ENCODE results near the gene KCNMA1.
A peak's percentile ranks its signal among the peaks of the same experiment; 100 is the strongest.

The KCNMA1 gene

DNA sequence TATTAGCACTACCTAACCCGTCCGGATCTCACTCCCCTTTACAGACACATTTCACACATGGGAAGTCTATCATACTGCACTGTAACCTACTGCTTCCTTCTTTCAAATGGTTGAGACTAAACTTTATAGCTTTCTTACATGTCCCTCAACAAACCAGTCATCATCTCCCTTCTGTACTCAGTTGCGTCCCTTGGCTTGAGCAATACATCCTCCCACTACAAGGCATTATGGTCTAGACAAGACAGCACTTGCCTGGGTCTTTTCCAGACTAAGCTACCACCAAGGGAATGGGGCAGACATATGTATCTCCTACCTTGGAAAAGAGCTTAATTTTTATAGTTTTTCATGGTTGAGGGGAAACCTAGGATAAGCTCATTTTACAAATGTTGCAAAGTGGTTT, 575.2 kb downstream of the KCNMA1 start:
- ATAC-seq: no peak

DNA sequence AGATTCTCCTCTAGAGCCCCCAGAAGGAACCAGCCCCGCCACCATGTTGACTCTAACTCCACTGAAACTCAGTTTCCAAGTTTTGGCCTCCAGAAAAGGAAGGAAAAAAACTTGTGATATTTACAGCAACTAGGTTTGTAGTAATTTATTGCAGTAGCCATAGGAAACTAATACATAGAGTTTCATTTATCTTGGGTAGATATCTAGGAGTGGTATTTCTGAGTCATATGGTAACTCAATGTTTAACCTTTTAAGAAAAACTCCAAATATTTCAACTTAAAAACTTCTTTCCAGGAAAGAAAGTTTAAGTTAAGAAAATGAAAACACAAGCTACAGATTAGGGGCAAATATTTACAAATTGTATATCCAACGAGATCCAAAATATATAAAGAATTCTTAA, 576.7 kb downstream of the KCNMA1 start:
- ATAC-seq: no peak

DNA sequence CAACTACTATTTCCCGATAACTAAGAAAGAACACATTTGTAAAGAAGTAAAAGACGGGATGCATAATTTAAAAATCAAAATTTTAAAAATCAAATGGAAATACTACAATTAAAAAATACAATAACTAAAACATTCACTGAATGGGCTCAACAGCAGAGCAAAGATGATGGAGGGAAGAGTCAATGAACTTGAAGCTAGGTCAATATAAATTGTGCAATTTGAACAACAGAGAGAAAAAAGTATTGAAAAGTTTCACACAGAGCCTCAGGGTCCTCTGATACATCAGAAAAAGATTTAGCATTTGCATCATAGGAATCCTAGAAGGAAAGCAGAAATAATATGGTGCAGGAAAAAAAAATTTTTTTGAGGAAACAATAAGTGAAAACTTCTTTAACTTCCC, 581.0 kb downstream of the KCNMA1 start:
- no peak for ATAC-seq

DNA sequence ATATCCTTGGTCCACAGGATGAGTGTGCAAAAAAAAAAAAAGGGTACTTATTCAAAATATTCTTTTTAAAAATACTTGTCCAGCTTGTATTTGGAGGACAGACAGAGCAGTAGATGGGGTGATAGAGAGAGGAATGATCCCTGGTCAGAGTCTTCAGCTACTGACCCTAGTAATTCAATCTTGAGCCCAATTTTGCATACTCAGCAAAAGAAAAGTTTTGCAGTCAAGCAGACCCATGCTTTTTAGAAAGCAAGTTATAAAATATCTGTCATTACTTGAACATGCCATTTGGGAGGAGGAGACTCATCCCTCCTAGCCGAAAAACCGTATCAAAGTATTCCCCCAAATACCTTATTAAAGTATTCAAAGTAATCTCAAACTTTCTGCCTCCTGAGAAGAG, 585.0 kb downstream of the KCNMA1 start:
- no peak for ATAC-seq

DNA sequence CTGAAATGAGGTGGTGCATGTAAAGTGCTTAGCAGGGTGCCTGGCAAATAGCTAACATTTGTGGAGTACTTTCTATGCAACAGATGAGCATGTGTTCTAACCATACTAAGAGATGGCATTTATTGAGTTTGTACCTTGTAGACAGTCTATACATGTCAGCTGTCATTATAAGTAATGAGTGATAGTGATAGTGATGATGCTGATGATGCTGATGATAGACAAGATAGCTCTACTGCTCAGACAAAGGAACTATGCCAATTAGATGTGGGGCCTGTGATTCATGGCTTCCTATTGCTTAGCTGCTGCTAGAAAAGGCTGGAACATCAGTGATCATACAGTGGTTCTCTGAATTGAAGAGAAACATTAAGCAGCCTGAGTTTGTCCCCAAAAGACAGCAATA, 585.8 kb downstream of the KCNMA1 start:
- ATAC-seq: peak in 1 of 2 donors; percentile 30

DNA sequence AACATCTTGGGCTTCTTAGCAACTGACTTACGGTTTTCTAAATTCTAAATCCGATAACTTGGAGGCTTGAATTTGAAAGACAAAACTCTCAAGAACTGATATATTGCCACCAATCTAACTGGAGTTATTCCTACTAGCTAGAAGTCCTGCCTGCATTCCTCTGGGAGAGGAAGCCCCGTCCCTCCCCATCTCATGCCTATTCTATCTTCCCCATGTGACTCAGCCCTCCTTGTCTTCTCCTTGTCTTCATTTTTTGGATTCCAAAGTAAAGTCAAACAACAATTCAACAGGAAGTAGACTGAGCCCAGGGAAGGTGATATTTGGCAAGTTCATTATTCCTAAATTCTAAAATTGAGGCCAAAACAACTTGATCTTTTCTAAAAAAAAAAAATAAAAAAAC, 587.7 kb downstream of the KCNMA1 start:
- ATAC-seq: no peak

DNA sequence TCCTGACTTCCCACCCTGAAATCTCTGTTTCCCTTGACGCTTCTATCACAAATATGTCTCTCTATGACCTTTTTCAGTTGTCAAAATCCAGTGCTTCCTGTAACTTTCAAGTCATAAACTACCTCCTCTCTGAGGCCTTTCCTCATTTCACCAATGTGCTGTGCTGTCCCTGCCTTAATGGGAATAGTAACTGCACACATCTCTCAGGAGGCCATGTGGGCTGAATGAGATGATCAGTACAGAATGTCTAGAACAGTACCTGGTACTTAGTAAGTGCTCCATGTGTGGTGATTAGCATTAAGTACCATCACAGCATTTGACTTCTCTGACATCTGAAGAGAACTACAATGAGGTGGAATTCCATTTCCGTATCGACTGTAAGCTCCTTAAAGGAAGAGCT, 588.5 kb downstream of the KCNMA1 start:
- ATAC-seq: no peak

DNA sequence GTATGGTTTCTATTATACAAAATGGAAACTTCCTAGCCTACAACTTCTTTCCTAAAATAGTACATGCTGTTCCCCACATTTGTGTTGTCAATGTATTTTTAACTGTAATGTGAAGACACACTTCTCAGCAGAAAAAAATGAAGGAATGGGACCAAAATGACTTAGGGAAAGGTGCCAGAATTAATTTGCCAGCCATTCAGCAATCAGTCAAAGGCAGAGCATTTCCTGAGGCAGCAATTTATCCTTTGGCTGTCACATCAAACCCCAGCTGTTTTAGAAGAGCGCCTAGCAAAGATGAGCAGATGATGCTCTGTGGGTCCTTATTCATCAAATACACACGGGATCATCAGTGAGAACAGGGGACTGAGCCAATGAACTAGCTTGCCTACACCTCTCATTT, 592.5 kb downstream of the KCNMA1 start:
- ATAC-seq: no peak

DNA sequence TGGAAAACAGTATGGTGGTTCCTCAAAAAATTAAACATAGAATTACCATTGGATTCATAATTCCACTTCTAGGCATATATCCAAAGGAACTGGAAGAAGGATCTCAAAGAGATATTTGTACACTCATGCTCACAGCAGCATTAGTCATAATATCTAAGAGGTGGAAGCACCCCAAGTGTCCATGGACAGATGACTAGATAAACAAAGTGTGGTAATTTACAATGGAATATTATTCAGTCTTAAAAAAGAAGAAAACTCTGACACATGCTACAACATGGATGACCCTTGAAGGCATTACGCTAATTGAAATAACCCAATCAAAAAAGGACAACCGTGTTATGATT, 594.2 kb downstream of the KCNMA1 start:
- ATAC-seq: no peak

DNA sequence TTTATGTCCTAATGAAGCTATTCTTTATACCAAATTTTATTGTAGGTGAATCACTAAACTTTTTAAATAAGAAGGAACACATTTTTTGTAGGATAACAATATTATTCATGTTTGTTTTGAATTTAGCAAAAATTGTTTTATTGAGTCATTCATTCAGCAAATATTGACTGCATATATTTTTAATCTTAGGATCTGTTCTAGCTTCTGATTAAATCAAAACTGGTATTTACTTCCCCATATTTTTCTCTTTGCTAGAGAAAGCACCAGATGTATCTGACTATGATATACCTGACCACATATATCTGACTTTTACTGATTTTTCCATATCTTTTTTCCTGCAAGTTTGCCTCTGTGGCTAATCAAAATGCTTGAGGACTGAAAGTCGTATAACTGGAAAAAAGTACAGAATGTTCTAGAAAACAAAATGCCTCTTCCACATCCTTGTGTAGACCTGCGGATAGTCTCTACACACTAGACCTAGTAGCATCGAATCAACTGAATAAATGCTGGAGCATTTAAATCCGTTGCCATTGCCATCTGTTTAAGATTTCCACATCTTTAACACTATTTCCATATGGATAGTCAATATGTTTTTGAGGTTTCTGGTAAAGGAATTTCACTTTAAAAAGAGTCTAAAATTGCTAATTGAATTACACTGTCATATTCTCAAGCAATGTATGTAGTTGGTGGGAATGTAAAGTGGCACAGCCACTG, 594.7 kb downstream of the KCNMA1 start:
- no peak for ATAC-seq

DNA sequence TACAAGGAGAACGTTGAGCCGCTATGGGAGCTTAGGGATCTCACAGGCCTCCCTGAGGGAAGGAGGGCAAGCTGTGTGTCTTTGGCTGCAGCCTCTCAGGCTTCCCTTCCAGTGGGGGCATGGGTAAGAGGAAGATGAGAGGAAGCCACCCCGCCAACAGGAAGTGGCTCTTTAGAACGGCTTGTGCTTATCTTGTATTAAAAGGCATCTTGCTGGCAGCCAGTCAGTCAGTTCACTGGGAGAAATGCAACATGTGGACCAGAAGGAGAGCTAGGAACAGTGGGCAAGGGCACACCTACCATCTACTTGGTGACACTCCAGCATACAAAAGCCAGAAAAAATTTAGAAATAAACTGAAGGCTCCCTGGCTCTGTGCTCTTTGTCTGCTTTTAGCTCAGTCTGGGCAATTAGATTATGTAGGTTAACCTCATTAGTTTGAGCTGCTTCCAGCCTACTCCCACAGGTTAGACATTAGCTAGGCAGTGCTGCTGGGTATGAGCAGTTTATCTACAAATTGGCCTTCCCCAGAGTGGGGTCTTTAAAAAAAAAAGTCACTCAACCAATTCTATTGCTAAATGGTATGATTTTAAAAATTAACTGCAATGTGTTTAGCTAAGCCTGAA, 595.9 kb downstream of the KCNMA1 start:
- ATAC-seq: no peak

DNA sequence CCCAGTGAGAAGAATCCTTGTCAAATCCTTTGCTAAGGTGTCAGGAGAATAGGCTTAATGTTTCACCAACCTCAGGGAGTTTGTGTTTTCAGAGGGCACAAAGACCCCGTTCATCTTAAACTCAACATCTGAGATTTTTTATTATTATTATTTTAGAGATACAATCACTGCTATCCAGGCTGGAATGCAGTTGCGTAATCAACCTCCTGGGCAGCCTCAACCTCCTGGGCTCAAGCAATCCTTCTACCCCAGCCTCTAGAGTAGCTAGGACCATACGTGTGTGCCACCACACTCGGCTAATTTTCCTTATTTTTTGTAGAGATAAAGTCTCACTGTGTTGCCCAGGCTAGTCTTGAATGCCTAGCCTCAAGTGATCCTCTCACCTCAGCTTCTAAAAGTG, 599.2 kb downstream of the KCNMA1 start:
- ATAC-seq: no peak

DNA sequence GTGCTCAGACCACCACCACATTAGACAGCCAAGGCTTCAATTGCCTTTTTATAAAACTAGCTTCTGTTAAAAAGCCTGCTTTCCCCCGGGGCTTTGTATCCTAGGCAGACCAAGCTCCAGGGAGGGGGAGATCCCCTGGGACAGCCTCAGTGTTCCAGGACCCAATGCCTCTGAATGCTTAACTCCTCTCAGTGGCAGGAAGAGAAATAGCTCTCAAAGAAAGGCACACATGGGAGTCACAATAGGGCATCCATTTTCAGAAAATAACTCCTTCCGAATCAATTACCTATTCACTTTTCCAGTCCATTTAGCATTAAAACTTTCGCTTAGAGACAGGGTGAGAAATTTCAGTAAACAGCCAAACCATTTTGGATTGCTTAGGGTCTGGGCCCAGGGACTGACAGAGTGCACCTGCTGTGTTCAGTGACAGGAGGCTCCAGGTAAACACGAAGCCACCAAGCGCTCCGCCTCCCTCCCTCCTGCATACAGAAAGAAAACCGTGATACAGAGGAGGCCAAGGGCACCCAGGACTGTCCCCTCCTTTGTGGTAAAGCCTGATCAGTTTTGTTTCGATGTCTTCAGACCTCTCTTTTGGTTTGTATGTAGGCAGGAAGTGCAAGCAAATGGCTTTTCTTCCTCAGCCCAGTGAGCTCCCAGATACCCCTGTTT, 599.7 kb downstream of the KCNMA1 start:
- ATAC-seq: no peak

DNA sequence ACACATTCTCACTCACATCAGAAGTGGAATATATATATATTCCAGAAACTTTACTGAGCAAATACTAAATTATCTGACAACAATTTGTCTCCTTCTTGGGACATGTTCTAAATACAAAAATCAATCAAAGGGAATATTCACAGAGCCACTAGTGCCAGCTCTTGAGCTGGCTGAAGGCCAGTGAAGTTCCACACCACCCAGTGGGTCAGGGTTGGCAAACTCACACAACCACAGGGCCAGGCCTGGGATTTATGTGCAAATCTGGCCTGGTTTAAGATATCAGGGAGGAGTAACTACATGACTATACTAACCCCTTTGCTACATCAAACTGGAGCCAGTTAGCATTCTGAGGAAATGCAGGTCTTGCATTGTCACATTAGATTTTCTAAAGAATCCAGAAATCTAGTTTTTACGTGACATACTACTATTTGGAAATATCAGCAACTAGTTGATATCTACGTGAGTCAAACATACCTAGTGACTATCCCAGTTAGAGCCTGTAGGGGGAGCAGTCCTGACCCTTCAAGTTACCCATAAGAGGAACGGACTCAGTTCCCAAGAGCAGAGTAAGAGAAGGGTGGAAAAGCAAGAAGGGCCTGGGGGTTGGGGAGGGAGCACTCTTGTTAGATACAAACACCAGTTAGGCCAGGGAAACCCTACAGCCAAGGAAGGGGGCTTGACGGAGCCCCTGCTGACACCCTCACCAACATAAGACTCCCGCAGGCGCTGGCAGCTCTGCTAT, 600.4 kb downstream of the KCNMA1 start:
- ATAC-seq: no peak

DNA sequence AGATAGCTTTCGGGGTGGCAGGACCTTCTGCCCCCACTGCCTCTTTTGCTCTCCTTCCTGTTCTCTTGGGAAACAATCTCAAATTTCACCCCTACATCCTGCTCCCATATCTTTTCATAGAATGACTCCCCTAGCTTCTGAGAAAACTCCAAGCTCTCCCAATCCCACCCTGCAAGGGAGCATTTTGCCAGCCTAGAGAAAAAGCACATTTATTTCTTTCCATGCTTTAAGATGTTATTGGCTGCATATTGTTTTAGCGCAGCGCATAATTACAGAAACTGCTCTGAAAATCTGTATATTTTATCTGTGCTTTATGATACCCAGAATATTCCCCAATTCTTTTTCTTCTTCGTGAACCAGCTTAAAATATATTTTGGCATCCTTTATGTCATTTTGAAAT, 601.3 kb downstream of the KCNMA1 start:
- ATAC-seq: no peak

DNA sequence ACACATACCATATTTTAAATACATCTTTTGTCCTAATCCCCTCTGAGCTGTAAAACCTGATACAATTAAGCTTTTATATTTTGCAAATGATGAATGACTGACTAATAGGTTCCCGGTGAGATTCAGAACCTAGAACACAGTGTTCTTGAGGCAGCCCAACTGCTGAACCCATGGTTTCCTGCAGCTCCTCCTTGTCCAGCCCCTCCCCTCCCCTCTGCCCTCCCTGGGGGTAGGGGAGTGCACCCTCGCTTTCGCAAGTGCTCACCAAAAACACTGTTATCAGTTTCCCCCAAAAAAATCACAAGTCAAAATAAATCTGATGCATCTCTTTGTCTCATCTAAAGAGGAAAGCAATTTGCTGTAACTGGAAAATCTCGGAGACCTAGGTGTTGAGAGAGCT, 602.8 kb downstream of the KCNMA1 start:
- no peak for ATAC-seq

DNA sequence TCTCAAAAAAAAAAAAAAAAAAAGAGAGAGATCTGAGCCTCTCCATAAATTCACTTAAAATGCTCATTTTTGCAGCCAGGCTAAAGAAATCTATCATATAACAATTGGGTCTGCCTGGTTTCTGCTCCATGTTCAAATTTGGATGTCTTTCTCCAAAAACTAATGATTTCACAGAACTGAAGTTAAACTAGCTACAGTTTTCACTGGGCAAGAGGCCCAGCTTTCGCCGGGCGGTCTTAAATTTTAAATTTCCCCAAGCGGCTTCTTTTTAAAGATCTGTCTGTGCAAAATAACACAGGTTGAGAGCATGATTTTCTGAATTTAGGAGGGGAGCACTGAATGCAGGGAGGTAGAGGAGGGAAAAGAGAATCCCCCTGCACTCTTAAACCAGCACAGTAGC, 603.4 kb downstream of the KCNMA1 start:
- ATAC-seq: no peak

DNA sequence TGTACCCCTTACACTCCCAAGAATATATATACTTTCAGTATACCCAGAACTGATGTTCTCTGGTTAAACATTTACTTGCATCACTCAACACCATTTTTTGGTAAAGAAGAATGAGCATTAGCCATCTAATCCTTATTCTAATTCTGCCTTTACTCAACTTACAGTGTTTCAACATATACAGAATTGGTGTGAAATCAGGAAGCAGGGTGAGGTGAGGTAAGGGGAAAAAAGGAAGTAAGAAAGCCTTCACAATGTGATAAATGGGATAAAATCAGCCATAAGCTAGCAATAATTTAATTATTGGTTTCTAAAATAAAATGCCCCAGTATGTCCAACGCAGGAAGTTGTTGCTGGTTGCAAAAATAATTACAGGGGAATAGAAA, 605.4 kb downstream of the KCNMA1 start:
- no peak for ATAC-seq

DNA sequence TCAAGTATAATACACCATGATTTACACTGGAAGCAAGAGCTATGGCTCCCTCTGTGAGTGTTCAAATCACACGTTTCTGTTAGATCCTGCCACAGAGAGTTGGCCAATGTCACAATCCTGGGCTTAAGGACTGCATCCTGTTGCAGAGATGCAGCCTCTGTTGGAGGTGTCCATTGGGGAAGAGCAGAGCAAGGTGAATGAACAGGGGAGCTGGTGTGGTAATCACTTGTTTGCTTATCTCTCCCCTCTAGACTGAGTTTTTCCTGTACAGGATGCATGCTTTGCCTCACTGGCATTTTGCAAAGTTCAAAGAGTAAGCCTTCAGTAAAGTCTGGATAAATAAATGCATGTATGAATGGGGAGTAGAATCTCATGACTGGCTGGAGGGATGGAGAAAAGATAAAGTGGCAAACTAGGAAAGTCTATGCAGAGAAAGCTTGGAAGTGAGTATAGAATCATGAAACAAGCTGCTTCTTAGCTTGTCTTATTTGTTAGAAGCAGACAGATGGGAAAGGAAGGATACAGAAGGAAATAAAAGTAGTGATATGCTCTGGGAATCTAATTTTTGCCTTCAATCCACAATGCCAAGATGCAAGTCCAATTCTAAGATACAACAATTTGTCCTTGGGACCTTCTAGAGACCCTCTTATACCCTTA, 605.9 kb downstream of the KCNMA1 start:
- no peak for ATAC-seq

DNA sequence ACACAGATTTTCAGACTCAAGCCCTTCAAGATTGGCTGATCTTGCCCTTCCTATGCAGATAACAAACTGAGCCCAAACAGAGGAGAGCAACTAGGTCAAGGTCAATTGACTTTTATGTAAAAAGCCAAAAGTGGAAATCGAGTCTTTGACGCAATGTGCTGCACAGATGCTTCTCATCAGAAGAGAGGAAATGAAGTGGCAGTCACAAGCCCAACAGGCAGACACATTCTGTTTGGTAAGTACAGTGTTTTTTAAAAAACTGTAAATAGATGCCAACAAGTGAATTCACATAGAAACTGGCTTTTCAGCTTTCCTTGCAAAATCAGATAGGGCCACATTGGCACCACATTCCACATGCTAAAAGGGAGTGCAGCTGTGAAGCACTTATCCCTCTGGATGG, 606.6 kb downstream of the KCNMA1 start:
- no peak for ATAC-seq

DNA sequence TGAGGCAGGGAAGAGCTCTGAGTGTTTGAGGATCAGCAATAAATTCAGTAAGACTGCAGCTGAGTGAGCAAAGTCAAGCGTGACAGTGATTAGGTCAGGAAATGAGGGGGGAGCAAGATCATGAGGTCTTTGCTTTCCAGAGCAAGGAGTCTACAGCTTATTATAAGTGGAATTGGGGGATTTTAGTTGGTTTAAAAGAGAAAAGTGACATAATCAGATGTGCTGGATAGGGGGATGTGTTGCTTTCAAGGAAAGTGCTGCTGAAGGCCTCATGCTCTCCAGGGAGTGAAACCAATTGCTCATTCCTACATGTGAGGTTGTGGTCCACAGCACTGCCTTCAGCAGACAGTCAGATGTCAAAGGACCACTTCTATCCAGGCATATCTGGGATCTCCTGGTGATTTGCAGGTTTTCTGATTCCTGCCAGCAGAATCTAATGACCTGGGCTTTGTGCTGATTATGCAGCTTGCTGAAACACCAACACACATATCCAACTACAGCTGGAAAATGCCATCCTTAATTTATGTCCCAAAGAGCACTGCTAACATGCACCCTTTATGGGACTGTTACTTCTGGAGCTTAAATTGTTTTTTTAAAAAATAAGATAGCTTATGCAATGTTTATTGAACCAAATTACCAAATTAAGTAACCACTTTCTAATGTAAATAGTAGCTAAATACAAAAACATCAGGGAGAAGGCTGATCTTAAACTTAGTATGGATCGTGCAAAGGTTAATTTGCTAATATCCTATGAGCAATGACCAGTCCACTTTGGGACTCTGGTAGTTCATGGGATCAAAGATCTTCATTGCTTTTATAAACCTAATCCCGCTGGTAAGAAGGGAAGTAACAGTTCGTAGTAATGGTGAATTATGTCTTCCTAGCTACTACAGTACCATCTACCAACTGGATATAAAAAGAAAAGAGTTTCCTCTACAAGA, 607.6 kb downstream of the KCNMA1 start:
- ATAC-seq: no peak

DNA sequence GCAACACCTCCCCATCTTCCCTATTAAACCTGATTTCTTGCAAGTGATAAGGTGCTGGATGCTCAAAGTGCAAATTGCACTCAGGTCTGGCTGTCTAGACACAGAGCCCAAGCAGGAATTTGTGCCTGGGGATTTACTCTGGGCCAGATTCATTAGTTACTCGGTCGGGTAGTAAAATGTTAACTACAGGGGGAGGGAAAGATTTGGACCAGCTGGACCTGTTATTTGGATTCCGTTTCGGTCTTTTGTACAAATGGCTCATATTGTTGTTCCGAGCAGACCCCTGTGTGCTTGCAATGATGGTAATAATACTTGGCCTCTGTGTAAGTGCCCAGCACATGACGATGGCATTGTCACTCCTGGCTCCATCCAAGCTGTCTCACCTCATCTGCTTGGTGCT, 609.6 kb downstream of the KCNMA1 start:
- no peak for ATAC-seq

Data from activated CD4-positive, CD25-positive, alpha-beta regulatory T cell treated with anti-CD3 and anti-CD28 coated beads, Interleukin-2, amount 50 U/mL, for 24 hours (primary cell).